ENCODE results near the gene GFI1B. TPM values are rescaled to one million over a fixed set of nuclear protein-coding genes. Genes with fewer than 3 reads are reported as not detected.

The GFI1B gene
- total and polyA plus RNA-seq, 2 of the 4 experiments (the other 2 are of a cell fraction) = 0.02 TPM; not detected in 1

DNA sequence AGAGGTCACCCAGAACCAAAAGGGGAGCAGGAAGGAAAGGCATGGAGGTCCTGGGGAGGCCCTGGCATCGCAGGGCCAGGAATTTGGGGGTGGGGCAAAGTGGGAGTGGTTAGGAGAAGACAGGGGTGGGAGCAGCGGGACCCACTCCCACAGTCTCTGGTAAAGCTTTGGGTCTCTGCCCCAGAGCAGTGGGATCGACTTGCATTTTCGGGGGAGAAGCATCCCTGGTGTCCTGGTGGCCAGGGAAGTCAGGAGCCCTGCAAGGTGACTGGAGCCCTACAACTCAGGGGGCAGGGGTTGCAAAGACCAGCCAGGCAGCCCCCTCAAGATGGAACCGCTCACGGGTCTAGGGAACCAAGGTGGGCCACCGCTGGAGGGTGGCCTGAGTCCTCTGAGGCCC lies 29.9 kb downstream of the GFI1B start:
- H2AFZ ChIP-seq (replicated peaks; ENCODE audit: low read length, poor library complexity) = no peak overlapping the region
- ATAC-seq (ENCODE audit: low read depth) (no peak), DNase-seq (no peak)
- no peak overlapping the region for H3K4me3 ChIP-seq (ENCODE audit: insufficient read depth, low read depth, low read length)
- no peak overlapping the region for H3K23ac ChIP-seq (ENCODE audit: low read depth, low read length)
- no peaks in the 10 kb centered on the region for H3K4me1 ChIP-seq (ENCODE audit: control insufficient read depth, insufficient read depth, low read length)
- no peak overlapping the region for H2BK20ac ChIP-seq (ENCODE audit: low read depth, low read length)
- in situ Hi-C loops (cut with MboI; ENCODE audit: low sequenced_read_pairs) (no loop called here), dilution Hi-C loops (cut with HindIII; ENCODE audit: low sequenced_read_pairs, unreplicated experiment) (no loop called here), intact Hi-C loops (cut with micrococcal nuclease) (no loop called here)
- H3K4ac ChIP-seq (ENCODE audit: low read depth, low read length) = no peak overlapping the region
- TF ChIP-seq NFE2L2 (IDR thresholded peaks at IDR 0.05; ENCODE audit: low read depth, low read length) (no peak), MXI1 (IDR thresholded peaks at IDR 0.05; ENCODE audit: borderline replicate concordance, low read depth, low read length) (no peak), RFX5 (IDR thresholded peaks at IDR 0.05; ENCODE audit: low read depth, low read length) (no peak)
- TF ChIP-seq, protein P1, sequence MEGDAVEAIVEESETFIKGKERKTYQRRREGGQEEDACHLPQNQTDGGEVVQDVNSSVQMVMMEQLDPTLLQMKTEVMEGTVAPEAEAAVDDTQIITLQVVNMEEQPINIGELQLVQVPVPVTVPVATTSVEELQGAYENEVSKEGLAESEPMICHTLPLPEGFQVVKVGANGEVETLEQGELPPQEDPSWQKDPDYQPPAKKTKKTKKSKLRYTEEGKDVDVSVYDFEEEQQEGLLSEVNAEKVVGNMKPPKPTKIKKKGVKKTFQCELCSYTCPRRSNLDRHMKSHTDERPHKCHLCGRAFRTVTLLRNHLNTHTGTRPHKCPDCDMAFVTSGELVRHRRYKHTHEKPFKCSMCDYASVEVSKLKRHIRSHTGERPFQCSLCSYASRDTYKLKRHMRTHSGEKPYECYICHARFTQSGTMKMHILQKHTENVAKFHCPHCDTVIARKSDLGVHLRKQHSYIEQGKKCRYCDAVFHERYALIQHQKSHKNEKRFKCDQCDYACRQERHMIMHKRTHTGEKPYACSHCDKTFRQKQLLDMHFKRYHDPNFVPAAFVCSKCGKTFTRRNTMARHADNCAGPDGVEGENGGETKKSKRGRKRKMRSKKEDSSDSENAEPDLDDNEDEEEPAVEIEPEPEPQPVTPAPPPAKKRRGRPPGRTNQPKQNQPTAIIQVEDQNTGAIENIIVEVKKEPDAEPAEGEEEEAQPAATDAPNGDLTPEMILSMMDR (conservative IDR thresholded peaks at IDR 0.05; ENCODE audit: low read depth, low read length) = no peak
- H2AK5ac ChIP-seq (ENCODE audit: low read depth, low read length) = no peak overlapping the region
- WGBS, 2 experiments (ENCODE audit: extremely low coverage in 2 of 2, insufficient read length in 1 of 2) = 38% methylated on average over 4 of the region's 7 CpGs; no CpG with 5 or more reads in 1 of the 2 experiments
- no peaks in the 10 kb centered on the region for H3K36me3 ChIP-seq (ENCODE audit: control insufficient read depth, insufficient read depth, low read length)
- peaks cover 36% of the 10 kb centered on the region for H3K27me3 ChIP-seq (ENCODE audit: control insufficient read depth, insufficient read depth, low read length)
- ChIA-PET POLR2A (ENCODE audit: unreplicated experiment) (no interaction called here), CTCF (no interaction called here)
- no peak overlapping the region for H3K9ac ChIP-seq (ENCODE audit: low read depth, low read length)
- no peak overlapping the region for H3K27ac ChIP-seq (ENCODE audit: insufficient read depth, low read length)
- no peak overlapping the region for H3K56ac ChIP-seq (ENCODE audit: extremely low read depth, insufficient read depth, low read length)
- H2BK15ac ChIP-seq (ENCODE audit: low read depth, low read length) = no peak overlapping the region
- no peaks in the 10 kb centered on the region; the same call in 1 of the 2 replicates for H3K9me3 ChIP-seq (ENCODE audit: control insufficient read depth, insufficient read depth, low read length)
- H4K5ac ChIP-seq (ENCODE audit: low read depth, low read length) = no peak overlapping the region
- H3K18ac ChIP-seq (ENCODE audit: low read depth, low read length) = no peak overlapping the region
- no peak overlapping the region for H2AK9ac ChIP-seq (replicated peaks; ENCODE audit: low read depth, low read length, poor library complexity)
- H3K4me2 ChIP-seq (ENCODE audit: low read depth, low read length) = no peak overlapping the region
- H3K79me1 ChIP-seq (ENCODE audit: low read depth in 1 of 2, low read length in 2 of 2) = no peaks in the 10 kb centered on the region
- no TSS peak for BruUV-seq (replicated peaks)
- no peaks in the 10 kb centered on the region for H3K9me1 ChIP-seq (ENCODE audit: insufficient read depth, low read length)
- no peak overlapping the region for H2BK120ac ChIP-seq (ENCODE audit: low read depth, low read length)
- no peak overlapping the region for H4K8ac ChIP-seq (ENCODE audit: low read depth in 2 of 2, low read length in 2 of 2)
- H2BK5ac ChIP-seq (ENCODE audit: low read depth, low read length, poor library complexity, severe bottlenecking) = no peak overlapping the region
- H3K14ac ChIP-seq (replicated peaks; ENCODE audit: low read depth, low read length) = no peak overlapping the region
- no peak overlapping the region for H4K91ac ChIP-seq (ENCODE audit: insufficient read depth, low read depth, low read length)
- no peaks in the 10 kb centered on the region for H4K20me1 ChIP-seq (ENCODE audit: insufficient read depth, low read length)

Measured in IMR-90 (cell line).